GM20000 (cell line): ENCODE results near the gene SLC35F6.
"Not testable (repeated sequence)": the region's sequence is repeated elsewhere in the genome, so short reads cannot be mapped to it uniquely, and the experiment has no call there.

ENCODE experiments used
- DNase-seq: peaks from one replicate; pipeline ENCODE4 v3.0.0; 2012; ENCODE audit warnings: low spot score
- TF ChIP-seq, protein P1 (sequence below): IDR thresholded peaks from 2 replicates; pipeline ENCODE4 v1.5.1; 2012; ENCODE audit warnings: mild to moderate bottlenecking, control low read depth; ENCODE audit errors: extremely low read depth, missing control alignments

Gene SLC35F6

DNA sequence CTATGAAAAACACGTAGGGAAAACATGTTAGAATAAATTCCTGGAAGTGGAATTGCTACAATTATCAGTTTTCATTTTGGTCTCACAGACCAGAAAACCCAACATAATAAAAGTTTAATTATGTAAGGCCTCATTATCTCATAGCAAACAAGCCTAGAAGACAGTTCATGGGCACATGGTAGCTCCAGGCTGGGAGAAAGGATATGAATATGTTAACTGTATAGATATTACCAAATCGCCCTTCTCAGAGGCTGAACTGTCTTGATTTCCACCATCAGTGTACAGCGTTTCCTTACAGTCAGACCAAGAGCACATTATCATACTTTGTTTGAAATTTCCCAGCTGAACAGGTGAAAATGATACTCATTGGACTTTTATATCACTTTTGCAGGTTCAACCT, 17.1 kb upstream of the SLC35F6 start:
- TF ChIP-seq, protein P1, sequence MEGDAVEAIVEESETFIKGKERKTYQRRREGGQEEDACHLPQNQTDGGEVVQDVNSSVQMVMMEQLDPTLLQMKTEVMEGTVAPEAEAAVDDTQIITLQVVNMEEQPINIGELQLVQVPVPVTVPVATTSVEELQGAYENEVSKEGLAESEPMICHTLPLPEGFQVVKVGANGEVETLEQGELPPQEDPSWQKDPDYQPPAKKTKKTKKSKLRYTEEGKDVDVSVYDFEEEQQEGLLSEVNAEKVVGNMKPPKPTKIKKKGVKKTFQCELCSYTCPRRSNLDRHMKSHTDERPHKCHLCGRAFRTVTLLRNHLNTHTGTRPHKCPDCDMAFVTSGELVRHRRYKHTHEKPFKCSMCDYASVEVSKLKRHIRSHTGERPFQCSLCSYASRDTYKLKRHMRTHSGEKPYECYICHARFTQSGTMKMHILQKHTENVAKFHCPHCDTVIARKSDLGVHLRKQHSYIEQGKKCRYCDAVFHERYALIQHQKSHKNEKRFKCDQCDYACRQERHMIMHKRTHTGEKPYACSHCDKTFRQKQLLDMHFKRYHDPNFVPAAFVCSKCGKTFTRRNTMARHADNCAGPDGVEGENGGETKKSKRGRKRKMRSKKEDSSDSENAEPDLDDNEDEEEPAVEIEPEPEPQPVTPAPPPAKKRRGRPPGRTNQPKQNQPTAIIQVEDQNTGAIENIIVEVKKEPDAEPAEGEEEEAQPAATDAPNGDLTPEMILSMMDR = no peak
- no peak for DNase-seq

DNA sequence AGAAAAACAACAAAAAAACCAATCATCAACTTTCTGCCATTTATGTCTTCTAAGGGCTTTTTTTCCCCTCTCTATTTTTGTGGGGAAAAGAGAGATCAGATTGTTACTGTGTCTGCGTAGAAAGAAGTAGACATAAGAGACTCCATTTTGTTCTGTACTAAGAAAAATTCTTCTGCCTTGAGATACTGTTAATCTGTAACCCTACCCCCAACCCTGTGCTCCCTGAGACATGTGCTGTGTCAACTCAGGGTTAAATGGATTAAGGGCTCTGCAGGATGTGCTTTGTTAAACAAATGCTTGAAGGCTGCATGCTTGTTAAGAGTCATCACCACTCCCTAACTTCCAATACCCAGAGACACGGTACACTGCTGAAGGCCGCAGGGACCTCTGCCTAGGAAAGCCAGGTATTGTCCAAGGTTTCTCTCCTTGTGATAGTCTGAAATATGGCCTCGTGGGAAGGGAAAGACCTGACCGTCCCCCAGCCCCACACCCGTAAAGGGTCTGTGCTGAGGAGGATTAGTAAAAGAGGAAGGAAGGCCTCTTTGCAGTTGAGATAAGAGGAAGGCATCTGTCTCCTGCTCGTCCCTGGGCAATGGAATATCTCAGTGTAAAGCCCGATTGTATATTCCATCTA, 14.2 kb upstream of the SLC35F6 start:
- DNase-seq = not testable (repeated sequence)

DNA sequence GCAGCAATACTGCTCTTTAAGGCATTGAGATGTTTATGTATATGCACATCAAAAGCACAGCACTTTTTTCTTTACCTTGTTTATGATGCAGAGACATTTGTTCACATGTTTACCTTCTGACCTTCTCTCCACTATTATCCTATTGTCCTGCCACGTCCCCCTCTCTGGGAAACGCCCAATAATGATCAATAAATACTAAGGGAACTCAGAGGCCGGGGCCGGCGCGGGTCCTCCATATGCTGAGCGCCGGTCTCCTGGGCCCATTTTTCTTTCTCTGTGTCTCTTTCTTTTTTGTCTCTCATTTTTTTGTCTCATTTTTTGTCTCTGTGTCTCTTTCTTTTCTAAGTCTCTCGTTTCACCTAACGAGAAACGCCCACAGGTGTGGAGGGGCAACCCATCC, 13.6 kb upstream of the SLC35F6 start:
- not testable (repeated sequence) for DNase-seq

DNA sequence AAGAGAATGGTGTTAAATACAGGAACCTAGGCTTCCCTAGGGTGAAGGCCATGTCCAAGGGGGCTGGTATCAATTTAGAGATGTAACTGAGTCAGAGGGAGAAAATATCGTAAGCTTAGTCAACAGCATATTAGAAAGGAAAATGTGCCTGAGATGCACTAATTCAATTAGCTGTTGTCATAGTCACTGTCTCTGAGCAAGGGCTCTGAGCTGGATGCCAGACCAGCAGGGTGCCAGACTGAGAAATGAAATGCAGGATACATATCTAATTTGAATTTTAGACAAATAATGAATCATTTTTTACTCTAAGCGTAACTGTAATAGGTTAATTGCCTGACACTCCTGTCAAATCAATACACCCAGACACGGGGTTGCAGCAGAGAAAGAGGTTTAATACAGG, 11.4 kb upstream of the SLC35F6 start:
- no peak for DNase-seq
- TF ChIP-seq, protein P1 = no peak

DNA sequence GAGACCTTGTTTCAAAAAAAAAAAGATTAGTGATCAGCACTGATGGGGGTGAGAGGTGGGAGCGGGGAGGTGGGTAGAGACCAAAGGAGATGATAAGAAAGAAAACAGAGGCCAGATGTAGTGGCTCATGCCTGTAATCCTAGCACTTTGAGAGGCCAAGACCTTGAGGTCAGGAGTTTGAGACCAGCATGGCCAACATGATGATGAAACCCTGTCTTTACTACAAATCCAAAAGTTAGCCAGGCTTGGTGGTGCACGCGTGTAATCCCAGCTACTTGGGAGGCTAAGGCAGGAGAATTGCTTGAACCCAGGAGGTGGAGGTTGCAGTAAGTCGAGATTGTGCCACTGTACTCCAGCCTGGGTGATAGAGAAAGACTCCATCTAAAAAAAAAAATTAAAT, 9.5 kb upstream of the SLC35F6 start:
- DNase-seq = no peak
- TF ChIP-seq, protein P1 = no peak

DNA sequence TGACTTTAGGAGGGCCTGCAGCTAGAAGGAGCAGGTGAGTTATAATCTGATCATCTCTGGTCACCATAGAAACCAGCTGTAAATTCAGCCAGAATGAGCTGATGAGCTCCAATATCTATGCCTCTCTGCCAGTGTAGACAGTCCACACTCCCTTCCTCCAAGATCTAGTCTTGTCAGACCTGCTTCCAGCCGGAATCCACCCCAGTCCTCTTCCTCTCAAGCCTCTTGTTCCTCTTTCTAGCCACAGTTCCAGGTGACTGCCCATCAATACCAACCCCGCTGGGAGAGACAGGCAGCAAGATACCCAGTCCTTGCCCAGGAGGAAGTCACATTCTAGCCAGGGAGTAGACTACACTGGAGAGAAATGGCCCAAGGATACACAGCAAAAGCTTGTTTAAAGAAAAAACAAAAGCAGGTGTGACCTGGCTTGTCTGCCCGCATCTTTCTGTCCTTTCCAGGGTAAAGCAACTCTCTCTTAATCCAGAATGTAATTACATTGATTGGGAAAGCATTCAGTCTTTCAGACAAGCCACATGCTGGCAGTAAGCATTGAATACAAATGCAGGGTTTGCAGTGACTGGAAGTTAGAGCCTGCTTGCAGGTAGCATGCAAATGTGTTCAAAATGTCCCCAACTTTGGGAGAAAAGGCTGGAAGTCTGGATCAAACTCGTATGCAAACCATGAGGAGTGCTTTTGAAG, 9.0 kb upstream of the SLC35F6 start:
- no peak for DNase-seq
- TF ChIP-seq, protein P1 = no peak

DNA sequence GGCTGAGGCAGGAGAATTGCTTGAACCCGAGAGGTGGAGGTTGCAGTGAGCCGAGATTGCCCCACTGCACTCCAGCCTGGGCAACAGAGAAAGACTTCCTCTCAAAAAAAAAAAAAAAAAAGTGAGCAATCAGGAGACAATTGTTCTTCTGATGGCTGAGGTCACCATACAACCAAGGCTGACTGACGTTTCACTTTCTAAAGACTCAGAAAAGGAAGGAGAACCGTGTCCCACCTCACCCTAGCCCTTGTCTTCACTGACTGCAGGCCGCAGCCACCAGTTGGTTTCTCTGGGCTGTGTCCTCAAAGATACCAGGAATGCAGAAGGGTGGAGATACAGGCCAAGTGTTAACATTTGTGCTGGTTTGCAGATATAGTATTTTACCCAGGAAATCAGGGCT, 7.7 kb upstream of the SLC35F6 start:
- no peak for DNase-seq
- TF ChIP-seq, protein P1 = no peak

DNA sequence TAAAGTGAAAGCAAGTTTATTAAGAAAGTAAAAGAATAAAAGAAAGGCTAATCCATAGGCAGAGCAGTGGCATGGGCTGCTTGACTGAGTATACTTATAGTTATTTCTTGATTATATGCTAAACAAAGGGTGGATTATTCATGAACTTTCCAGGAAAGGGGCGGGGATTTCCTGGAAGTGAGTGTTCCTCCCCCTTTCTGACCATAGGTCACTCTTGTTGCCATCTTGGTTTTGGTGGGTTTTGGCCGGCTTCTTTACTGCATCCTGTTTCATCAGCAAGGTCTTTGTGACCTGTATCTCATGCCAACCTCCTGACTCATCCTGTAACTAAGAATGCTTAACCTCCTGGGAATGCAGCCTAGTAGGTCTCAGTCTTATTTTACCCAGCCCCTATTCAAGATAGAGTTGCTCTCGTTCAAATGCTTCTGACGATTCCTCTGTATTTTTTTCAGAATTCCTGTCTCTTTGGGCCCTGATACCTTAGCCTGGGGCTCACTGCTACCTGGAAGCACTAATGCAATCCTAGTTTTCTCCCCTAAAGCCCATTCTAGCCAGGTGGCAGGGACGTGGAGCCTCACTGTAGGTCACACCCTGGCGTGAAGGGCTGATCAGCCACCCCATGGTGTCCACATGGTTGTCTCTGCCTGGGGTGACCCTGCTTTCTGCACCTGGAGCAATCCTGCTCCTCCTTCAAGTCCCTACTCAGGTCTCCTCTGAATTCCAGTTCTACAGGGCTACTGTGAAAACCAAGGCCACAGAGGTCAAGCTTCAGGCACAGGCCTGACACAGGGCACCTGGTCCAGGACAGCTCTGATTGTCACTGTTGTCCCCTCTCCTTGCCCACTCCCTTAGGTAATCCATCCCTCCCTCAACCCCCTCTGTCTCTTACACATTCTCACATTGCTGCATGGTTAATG, 6.0 kb upstream of the SLC35F6 start:
- no peak for DNase-seq
- TF ChIP-seq, protein P1 = no peak
